HEK293 (cell line): ENCODE data around the gene EHD2.

ENCODE experiments used
- CTCF ChIA-PET: fragments of 350-600 bp; formaldehyde crosslinking; extraction: SDS; loops from one replicate; lab custom pipeline; 2021; ENCODE audit warnings: antibody characterized with exemption; lab: Yijun Ruan, JAX
- POLR2A ChIA-PET: fragments of 300-600 bp; formaldehyde crosslinking; extraction: SDS; loops from one replicate; lab custom pipeline; 2020; ENCODE audit warnings: antibody characterized with exemption, inconsistent platforms; lab: Yijun Ruan, JAX
- H3K27ac ChIP-seq: fragments of 200-500 bp; sonication (Bioruptor generic); 2 replicates; pipeline ENCODE4 v1.5.1; 2014; ENCODE audit warnings: low read depth, low read length, control low read depth, inconsistent platforms; ENCODE audit errors: extremely low read depth
- H3K36me3 ChIP-seq, 2 experiments: fragments of 200-500 bp in 1 of 2; sonication (Bioruptor generic) in 1 of 2; 1 replicate in 1 of 2; 2 replicates in 1 of 2; pipeline ENCODE4 v1.5.1; 2014 to 2017; ENCODE audit warnings: inconsistent platforms in 2 of 2, low read length in 2 of 2; ENCODE audit not compliant: control insufficient read depth in 2 of 2, insufficient read depth in 1 of 2
- H3K4me1 ChIP-seq: fragments of 200-500 bp; sonication (Bioruptor generic); 2 replicates; pipeline ENCODE4 v1.5.1; 2014; ENCODE audit warnings: mild to moderate bottlenecking, low read length, inconsistent platforms; ENCODE audit not compliant: control insufficient read depth, insufficient read depth
- H3K4me3 ChIP-seq: 2 replicates; pipeline ENCODE4 v1.5.1; 2011; ENCODE audit warnings: low read depth, mild to moderate bottlenecking, control low read depth, low read length, moderate library complexity
- H3K9me3 ChIP-seq: fragments of 200-500 bp; sonication (Bioruptor generic); 2 replicates; pipeline ENCODE4 v1.5.1; 2014; ENCODE audit warnings: low read depth, low read length, inconsistent platforms; ENCODE audit not compliant: control insufficient read depth, insufficient read depth
- FEZF1 ChIP-seq: fragments of 450-650 bp; formaldehyde crosslinking; IDR thresholded peaks from 2 replicates; pipeline ENCODE4 v1.5.1; 2016; ENCODE audit warnings: missing biosample characterization, missing genetic modification characterization
- GLI4 ChIP-seq: fragments of 450-650 bp; formaldehyde crosslinking; IDR thresholded peaks from 2 replicates; pipeline ENCODE4 v1.5.1; 2016; ENCODE audit warnings: missing biosample characterization, missing genetic modification characterization
- GLIS1 ChIP-seq: fragments of 450-650 bp; formaldehyde crosslinking; IDR thresholded peaks from 2 replicates; pipeline ENCODE4 v1.5.1; 2016; ENCODE audit warnings: missing biosample characterization, missing genetic modification characterization
- HOXA7 ChIP-seq: sonication (generic); formaldehyde crosslinking; IDR thresholded peaks from 2 replicates; pipeline ENCODE4 v1.8.1; 2022; ENCODE audit warnings: missing genetic modification reagents, borderline replicate concordance
- REPIN1 ChIP-seq: fragments of 450-650 bp; formaldehyde crosslinking; IDR thresholded peaks from 2 replicates; pipeline ENCODE4 v1.5.1; 2017; ENCODE audit warnings: missing biosample characterization, missing genetic modification characterization, low read depth
- TCF7L2 ChIP-seq: IDR thresholded peaks from 2 replicates; pipeline ENCODE4 v1.6.1; 2011; ENCODE audit warnings: low read depth, mild to moderate bottlenecking, inconsistent platforms, low read length, moderate library complexity, borderline replicate concordance
- YY1 ChIP-seq: fragments of 450-650 bp; formaldehyde crosslinking; IDR thresholded peaks from 2 replicates; pipeline ENCODE4 v1.5.1; 2018; ENCODE audit warnings: missing biosample characterization, missing genetic modification characterization
- ZFP69B ChIP-seq: fragments of 450-650 bp; formaldehyde crosslinking; IDR thresholded peaks from 2 replicates; pipeline ENCODE4 v1.5.1; 2016; ENCODE audit warnings: missing biosample characterization, missing genetic modification characterization
- ZNF157 ChIP-seq: fragments of 450-650 bp; formaldehyde crosslinking; IDR thresholded peaks from 2 replicates; pipeline ENCODE4 v1.5.1; 2016; ENCODE audit warnings: missing biosample characterization, missing genetic modification characterization
- ZNF16 ChIP-seq: fragments of 450-650 bp; formaldehyde crosslinking; IDR thresholded peaks from 2 replicates; pipeline ENCODE4 v1.5.1; 2016; ENCODE audit warnings: low read depth, missing biosample characterization, missing genetic modification characterization
- ZNF473 ChIP-seq: fragments of 450-650 bp; formaldehyde crosslinking; IDR thresholded peaks from 2 replicates; pipeline ENCODE4 v1.5.1; 2017; ENCODE audit warnings: missing biosample characterization, missing genetic modification characterization
- ZNF510 ChIP-seq: fragments of 450-650 bp; formaldehyde crosslinking; IDR thresholded peaks from 2 replicates; pipeline ENCODE4 v1.5.1; 2018; ENCODE audit warnings: mild to moderate bottlenecking, missing genetic modification characterization, missing biosample characterization; ENCODE audit not compliant: insufficient replicate concordance
- ZNF514 ChIP-seq: fragments of 450-650 bp; formaldehyde crosslinking; IDR thresholded peaks from 2 replicates; pipeline ENCODE4 v1.5.1; 2016; ENCODE audit warnings: missing biosample characterization, missing genetic modification characterization
- ZNF837 ChIP-seq: fragments of 450-650 bp; formaldehyde crosslinking; IDR thresholded peaks from 2 replicates; pipeline ENCODE4 v1.5.1; 2016; ENCODE audit warnings: missing biosample characterization, missing genetic modification characterization
- TF ChIP-seq, protein P1 (sequence below): fragments of 450-650 bp; formaldehyde crosslinking; IDR thresholded peaks from 2 replicates; pipeline ENCODE4 v1.5.1; 2016; ENCODE audit warnings: missing biosample characterization, missing genetic modification characterization
- TF ChIP-seq, protein P2 (sequence below): fragments of 450-650 bp; formaldehyde crosslinking; IDR thresholded peaks from 2 replicates; pipeline ENCODE4 v1.5.1; 2016; ENCODE audit warnings: missing biosample characterization, missing genetic modification characterization
- TF ChIP-seq, protein P3 (sequence below): fragments of 450-650 bp; formaldehyde crosslinking; IDR thresholded peaks from 2 replicates; pipeline ENCODE4 v1.5.1; 2016; ENCODE audit warnings: missing biosample characterization, missing genetic modification characterization
- TF ChIP-seq, protein P4 (sequence below): sonication (generic); formaldehyde crosslinking; IDR thresholded peaks from 2 replicates; pipeline ENCODE4 v1.8.1; 2022; ENCODE audit warnings: mild to moderate bottlenecking, moderate library complexity, missing genetic modification reagents
- TF ChIP-seq, protein P5 (sequence below): fragments of 450-650 bp; formaldehyde crosslinking; IDR thresholded peaks from 2 replicates; pipeline ENCODE4 v1.5.1; 2016; ENCODE audit warnings: missing biosample characterization, missing genetic modification characterization
- TF ChIP-seq, protein P6 (sequence below): fragments of 450-650 bp; formaldehyde crosslinking; IDR thresholded peaks from 2 replicates; pipeline ENCODE4; 2016; ENCODE audit warnings: missing biosample characterization, missing genetic modification characterization
- TF ChIP-seq, protein P7 (sequence below): fragments of 450-650 bp; formaldehyde crosslinking; IDR thresholded peaks from 2 replicates; pipeline ENCODE4 v1.5.1; 2016; ENCODE audit warnings: missing biosample characterization, missing genetic modification characterization
- TF ChIP-seq, protein P8 (sequence below): fragments of 450-650 bp; formaldehyde crosslinking; IDR thresholded peaks from 2 replicates; pipeline ENCODE4 v1.5.1; 2017; ENCODE audit warnings: missing biosample characterization, missing genetic modification characterization

Gene EHD2

DNA sequence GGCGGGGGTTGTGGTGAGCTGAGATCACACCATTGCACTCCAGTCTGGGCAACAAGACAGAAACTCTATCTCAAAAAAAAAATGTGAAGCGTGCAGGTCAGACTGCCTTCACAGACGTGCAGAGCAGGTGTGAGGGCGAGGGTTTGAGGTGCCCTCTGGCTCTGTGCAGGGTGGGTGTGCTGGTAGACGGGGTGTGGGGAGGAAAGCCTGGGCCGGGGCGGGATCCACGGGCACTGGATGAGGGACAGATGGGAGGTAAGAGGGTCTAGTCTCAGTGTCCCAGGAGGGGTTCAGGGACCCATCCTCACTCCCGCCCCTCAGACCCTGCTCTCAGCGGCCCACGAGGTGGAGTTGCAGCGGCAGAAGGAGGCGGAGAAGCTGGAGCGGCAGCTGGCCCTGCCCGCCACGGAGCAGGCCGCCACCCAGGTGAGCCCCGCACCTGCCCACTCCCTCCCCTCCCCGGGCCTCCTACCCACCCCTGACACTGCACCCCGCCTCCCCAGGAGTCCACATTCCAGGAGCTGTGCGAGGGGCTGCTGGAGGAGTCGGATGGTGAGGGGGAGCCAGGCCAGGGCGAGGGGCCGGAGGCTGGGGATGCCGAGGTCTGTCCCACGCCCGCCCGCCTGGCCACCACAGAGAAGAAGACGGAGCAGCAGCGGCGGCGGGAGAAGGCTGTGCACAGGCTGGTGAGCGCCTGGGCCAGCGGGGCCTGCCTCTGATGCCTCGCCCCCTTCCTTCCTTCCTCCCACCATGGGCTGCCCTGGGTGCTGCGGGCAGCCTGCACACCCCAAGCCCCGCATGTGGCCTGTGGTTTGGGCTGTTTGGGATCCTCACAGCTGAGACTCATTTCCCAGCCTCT is 41.2 kb downstream of the EHD2 start (continued):
- TF ChIP-seq, protein P1, sequence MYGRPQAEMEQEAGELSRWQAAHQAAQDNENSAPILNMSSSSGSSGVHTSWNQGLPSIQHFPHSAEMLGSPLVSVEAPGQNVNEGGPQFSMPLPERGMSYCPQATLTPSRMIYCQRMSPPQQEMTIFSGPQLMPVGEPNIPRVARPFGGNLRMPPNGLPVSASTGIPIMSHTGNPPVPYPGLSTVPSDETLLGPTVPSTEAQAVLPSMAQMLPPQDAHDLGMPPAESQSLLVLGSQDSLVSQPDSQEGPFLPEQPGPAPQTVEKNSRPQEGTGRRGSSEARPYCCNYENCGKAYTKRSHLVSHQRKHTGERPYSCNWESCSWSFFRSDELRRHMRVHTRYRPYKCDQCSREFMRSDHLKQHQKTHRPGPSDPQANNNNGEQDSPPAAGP (tag by site-specific recombination), result no peak
- TF ChIP-seq YY1 (tag by site-specific recombination) (no peak), ZNF157 (tag by site-specific recombination) (no peak), FEZF1 (tag by site-specific recombination) (no peak), ZNF473 (tag by site-specific recombination) (no peak), HOXA7 (CRISPR knock-in tag) (no peak)

DNA sequence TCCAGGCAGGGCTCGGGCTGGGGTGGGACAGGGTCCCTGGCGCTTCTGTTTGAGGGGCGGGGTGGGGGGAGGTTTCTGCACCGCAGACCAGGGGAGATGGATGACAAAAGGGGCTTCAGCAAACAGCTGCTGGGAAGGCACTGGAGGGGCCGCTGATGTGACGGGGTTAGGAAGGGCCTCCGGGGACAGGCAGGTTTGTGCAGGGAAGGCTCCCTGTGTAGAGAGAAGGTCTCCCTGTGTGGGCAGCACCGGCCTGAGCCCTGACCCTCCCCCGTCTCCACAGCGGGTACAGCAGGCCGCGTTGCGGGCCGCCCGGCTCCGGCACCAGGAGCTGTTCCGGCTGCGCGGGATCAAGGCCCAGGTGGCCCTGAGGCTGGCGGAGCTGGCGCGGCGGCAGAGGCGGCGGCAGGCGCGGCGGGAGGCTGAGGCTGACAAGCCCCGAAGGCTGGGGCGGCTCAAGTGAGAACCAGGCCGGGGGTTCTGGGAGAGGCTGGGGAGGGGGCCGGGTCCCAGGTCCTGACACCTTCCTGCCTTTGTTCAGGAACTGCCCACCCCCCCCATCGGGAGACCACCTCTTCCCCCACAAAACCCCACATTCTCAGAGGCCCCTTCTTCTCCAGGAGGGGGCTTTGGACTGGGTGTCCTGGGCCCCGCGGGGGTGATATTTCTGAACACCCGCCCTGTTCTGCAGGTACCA is 42.0 kb downstream of the EHD2 start:
- no peaks in the 10 kb centered on the region for H3K9me3 ChIP-seq
- no peaks in the 10 kb centered on the region for H3K4me1 ChIP-seq
- H3K4me3 ChIP-seq, result no peak overlapping the region
- no peak overlapping the region for H3K27ac ChIP-seq
- TF ChIP-seq ZFP69B (tag by site-specific recombination) (no peak), ZNF510 (tag by site-specific recombination) (no peak), TCF7L2 (no peak), YY1 (tag by site-specific recombination) (no peak), ZNF514 (tag by site-specific recombination) (no peak), GLIS1 (tag by site-specific recombination) (no peak), ZNF837 (tag by site-specific recombination) (no peak), ZNF16 (tag by site-specific recombination) (no peak), REPIN1 (tag by site-specific recombination) (no peak), GLI4 (tag by site-specific recombination) (no peak)
- TF ChIP-seq, protein P2, sequence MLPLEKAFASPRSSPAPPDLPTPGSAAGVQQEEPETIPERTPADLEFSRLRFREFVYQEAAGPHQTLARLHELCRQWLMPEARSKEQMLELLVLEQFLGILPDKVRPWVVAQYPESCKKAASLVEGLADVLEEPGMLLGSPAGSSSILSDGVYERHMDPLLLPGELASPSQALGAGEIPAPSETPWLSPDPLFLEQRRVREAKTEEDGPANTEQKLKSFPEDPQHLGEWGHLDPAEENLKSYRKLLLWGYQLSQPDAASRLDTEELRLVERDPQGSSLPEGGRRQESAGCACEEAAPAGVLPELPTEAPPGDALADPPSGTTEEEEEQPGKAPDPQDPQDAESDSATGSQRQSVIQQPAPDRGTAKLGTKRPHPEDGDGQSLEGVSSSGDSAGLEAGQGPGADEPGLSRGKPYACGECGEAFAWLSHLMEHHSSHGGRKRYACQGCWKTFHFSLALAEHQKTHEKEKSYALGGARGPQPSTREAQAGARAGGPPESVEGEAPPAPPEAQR (tag by site-specific recombination), result no peak
- TF ChIP-seq, protein P3, sequence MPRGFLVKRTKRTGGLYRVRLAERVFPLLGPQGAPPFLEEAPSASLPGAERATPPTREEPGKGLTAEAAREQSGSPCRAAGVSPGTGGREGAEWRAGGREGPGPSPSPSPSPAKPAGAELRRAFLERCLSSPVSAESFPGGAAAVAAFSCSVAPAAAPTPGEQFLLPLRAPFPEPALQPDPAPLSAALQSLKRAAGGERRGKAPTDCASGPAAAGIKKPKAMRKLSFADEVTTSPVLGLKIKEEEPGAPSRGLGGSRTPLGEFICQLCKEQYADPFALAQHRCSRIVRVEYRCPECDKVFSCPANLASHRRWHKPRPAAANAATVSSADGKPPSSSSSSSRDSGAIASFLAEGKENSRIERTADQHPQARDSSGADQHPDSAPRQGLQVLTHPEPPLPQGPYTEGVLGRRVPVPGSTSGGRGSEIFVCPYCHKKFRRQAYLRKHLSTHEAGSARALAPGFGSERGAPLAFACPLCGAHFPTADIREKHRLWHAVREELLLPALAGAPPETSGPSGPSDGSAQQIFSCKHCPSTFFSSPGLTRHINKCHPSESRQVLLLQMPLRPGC, result no peak
- TF ChIP-seq, protein P4, sequence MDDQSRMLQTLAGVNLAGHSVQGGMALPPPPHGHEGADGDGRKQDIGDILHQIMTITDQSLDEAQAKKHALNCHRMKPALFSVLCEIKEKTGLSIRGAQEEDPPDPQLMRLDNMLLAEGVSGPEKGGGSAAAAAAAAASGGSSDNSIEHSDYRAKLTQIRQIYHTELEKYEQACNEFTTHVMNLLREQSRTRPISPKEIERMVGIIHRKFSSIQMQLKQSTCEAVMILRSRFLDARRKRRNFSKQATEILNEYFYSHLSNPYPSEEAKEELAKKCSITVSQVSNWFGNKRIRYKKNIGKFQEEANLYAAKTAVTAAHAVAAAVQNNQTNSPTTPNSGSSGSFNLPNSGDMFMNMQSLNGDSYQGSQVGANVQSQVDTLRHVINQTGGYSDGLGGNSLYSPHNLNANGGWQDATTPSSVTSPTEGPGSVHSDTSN (CRISPR knock-in tag), result no peak
- TF ChIP-seq, protein P5, sequence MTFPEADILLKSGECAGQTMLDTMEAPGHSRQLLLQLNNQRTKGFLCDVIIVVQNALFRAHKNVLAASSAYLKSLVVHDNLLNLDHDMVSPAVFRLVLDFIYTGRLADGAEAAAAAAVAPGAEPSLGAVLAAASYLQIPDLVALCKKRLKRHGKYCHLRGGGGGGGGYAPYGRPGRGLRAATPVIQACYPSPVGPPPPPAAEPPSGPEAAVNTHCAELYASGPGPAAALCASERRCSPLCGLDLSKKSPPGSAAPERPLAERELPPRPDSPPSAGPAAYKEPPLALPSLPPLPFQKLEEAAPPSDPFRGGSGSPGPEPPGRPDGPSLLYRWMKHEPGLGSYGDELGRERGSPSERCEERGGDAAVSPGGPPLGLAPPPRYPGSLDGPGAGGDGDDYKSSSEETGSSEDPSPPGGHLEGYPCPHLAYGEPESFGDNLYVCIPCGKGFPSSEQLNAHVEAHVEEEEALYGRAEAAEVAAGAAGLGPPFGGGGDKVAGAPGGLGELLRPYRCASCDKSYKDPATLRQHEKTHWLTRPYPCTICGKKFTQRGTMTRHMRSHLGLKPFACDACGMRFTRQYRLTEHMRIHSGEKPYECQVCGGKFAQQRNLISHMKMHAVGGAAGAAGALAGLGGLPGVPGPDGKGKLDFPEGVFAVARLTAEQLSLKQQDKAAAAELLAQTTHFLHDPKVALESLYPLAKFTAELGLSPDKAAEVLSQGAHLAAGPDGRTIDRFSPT, result no peak
- TF ChIP-seq, protein P6, sequence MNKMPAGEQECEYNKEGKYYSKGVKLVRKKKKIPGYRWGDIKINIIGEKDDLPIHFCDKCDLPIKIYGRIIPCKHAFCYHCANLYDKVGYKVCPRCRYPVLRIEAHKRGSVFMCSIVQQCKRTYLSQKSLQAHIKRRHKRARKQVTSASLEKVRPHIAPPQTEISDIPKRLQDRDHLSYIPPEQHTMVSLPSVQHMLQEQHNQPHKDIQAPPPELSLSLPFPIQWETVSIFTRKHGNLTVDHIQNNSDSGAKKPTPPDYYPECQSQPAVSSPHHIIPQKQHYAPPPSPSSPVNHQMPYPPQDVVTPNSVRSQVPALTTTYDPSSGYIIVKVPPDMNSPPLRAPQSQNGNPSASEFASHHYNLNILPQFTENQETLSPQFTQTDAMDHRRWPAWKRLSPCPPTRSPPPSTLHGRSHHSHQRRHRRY (tag by site-specific recombination), result no peak
- TF ChIP-seq, protein P7, sequence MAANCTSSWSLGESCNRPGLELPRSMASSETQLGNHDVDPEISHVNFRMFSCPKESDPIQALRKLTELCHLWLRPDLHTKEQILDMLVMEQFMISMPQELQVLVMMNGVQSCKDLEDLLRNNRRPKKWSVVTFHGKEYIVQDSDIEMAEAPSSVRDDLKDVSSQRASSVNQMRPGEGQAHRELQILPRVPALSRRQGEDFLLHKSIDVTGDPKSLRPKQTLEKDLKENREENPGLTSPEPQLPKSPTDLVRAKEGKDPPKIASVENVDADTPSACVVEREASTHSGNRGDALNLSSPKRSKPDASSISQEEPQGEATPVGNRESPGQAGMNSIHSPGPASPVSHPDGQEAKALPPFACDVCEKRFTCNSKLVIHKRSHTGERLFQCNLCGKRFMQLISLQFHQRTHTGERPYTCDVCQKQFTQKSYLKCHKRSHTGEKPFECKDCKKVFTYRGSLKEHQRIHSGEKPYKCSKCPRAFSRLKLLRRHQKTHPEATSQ (tag by site-specific recombination), result no peak
- TF ChIP-seq, protein P8, sequence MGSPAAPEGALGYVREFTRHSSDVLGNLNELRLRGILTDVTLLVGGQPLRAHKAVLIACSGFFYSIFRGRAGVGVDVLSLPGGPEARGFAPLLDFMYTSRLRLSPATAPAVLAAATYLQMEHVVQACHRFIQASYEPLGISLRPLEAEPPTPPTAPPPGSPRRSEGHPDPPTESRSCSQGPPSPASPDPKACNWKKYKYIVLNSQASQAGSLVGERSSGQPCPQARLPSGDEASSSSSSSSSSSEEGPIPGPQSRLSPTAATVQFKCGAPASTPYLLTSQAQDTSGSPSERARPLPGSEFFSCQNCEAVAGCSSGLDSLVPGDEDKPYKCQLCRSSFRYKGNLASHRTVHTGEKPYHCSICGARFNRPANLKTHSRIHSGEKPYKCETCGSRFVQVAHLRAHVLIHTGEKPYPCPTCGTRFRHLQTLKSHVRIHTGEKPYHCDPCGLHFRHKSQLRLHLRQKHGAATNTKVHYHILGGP, result no peak
- TF ChIP-seq, all 188 proteins: peak for 0
- ChIA-PET CTCF (interaction anchor here (0.5 to 2.4 kb wide), 3 partner anchors 10 to 34 kb away, joined by 3 to 9 read pairs (median 4); no protein-coding TSS in a partner anchor), POLR2A (interaction anchor here (0.9 to 2.1 kb wide), 4 partner anchors 10 to 41 kb away, joined by 3 to 8 read pairs (median 6); partner anchors contain the start of gene NOP53)
- H3K36me3 ChIP-seq, result peaks cover 43 to 86% of the 10 kb centered on the region in 2 experiments
